WTC11 (cell line): ENCODE results near the gene SEMA7A. TPM values are rescaled to one million over a fixed set of nuclear protein-coding genes. Genes with fewer than 3 reads are reported as not detected.

Experiments used
- ATAC-seq: fragments of 200-7000 bp; cut with Tn5 transposase; 2 replicates; pipeline ENCODE4 v1.10.0; 2021; ENCODE audit warnings: mild to moderate bottlenecking, moderate library complexity
- CTCF ChIA-PET: fragments of 300-600 bp; sonication (Branson Sonifier 250); formaldehyde crosslinking; loops from one replicate; lab custom pipeline; 2021; ENCODE audit warnings: antibody characterized with exemption; lab: Charles Lee
- POLR2A ChIA-PET: fragments of 350-600 bp; sonication (Branson Sonifier 250); formaldehyde crosslinking; loops from one replicate; lab custom pipeline; 2021; ENCODE audit warnings: antibody characterized with exemption; lab: Charles Lee
- DNase-seq: peaks from one replicate; pipeline ENCODE4 v3.0.0; 2021; ENCODE audit warnings: low spot score
- H3K27ac Mint-ChIP-seq: 2 replicates; pipeline ENCODE4 v1.8.0; 2021; ENCODE audit warnings: mixed read lengths
- H3K27me3 Mint-ChIP-seq: 2 replicates; pipeline ENCODE4 v1.8.0; 2021; ENCODE audit warnings: low read depth, mild to moderate bottlenecking, moderate library complexity, mixed read lengths
- H3K36me3 Mint-ChIP-seq: 2 replicates; pipeline ENCODE4 v1.8.0; 2021; ENCODE audit warnings: mixed read lengths
- H3K4me1 Mint-ChIP-seq: 2 replicates; pipeline ENCODE4 v1.8.0; 2022; ENCODE audit warnings: mixed read lengths
- H3K4me3 Mint-ChIP-seq: 2 replicates; pipeline ENCODE4 v1.8.0; 2021; ENCODE audit warnings: mild to moderate bottlenecking, moderate library complexity, mixed read lengths
- H3K9me3 Mint-ChIP-seq: 2 replicates; pipeline ENCODE4 v1.8.0; 2021; ENCODE audit warnings: mixed read lengths
- ATF3 ChIP-seq: sonication (generic); formaldehyde crosslinking; conservative IDR thresholded peaks from 2 replicates; pipeline ENCODE4 v1.8.1; 2022; ENCODE audit warnings: mild to moderate bottlenecking, missing genetic modification reagents
- E2F1 ChIP-seq: sonication (generic); formaldehyde crosslinking; IDR thresholded peaks from 2 replicates; pipeline ENCODE4 v1.8.0; 2022; ENCODE audit warnings: mild to moderate bottlenecking, missing genetic modification reagents
- GABPB1 ChIP-seq: sonication (generic); formaldehyde crosslinking; IDR thresholded peaks from 2 replicates; pipeline ENCODE4 v1.8.1; 2023; ENCODE audit warnings: mild to moderate bottlenecking, missing genetic modification reagents
- IRF2 ChIP-seq: sonication (generic); formaldehyde crosslinking; IDR thresholded peaks from 2 replicates; pipeline ENCODE4 v1.8.0; 2022; ENCODE audit warnings: low read depth, missing genetic modification reagents, borderline replicate concordance
- ZMAT4 ChIP-seq: fragments of 250-450 bp; sonication (Bioruptor Pico); IDR thresholded peaks from 2 replicates; pipeline ENCODE4 v1.9.0; 2021; ENCODE audit warnings: mild to moderate bottlenecking
- ZNF138 ChIP-seq: sonication (generic); formaldehyde crosslinking; conservative IDR thresholded peaks from 2 replicates; pipeline ENCODE4 v1.8.1; 2022; ENCODE audit warnings: mild to moderate bottlenecking, moderate library complexity, missing genetic modification reagents
- ZNF532 ChIP-seq: fragments of 250-450 bp; sonication (Bioruptor Pico); IDR thresholded peaks from 2 replicates; pipeline ENCODE4 v1.9.0; 2021; ENCODE audit warnings: mild to moderate bottlenecking, borderline replicate concordance
- ZSCAN18 ChIP-seq: fragments of 250-450 bp; sonication (Bioruptor Pico); IDR thresholded peaks from 2 replicates; pipeline ENCODE4 v2.1.2; 2022; ENCODE audit warnings: mild to moderate bottlenecking, moderate library complexity
- total RNA-seq: library from RNA; stranded (reverse); gene quantifications from 3 replicates; pipeline ENCODE4 v1.2.3, GENCODE V29; 2021

SEMA7A gene
- total RNA-seq, 1 experiment from 2014 or later: 17.9 TPM

GRCh38 chr15:74445816-74446763 lies 12.3 kb upstream of the SEMA7A start:
- no peaks in the 10 kb centered on the region for H3K27me3 Mint-ChIP-seq
- ChIA-PET CTCF (interaction anchor here (1.9 kb wide), 1 partner anchor 37 kb away, joined by 5 read pairs; no protein-coding TSS in a partner anchor), POLR2A (no interaction called here)
- no peak overlapping the region for H3K4me3 Mint-ChIP-seq
- DNase-seq (no peak), ATAC-seq (no peak)
- no peak for TF ChIP-seq E2F1 (CRISPR knock-in tag)
- no peak for TF ChIP-seq IRF2 (CRISPR knock-in tag)
- peaks cover 22% of the 10 kb centered on the region for H3K36me3 Mint-ChIP-seq
- H3K9me3 Mint-ChIP-seq: no peaks in the 10 kb centered on the region
- H3K4me1 Mint-ChIP-seq: peaks cover 15% of the 10 kb centered on the region
- no peak overlapping the region for H3K27ac Mint-ChIP-seq

- H3K9me3 Mint-ChIP-seq: no peaks in the 10 kb centered on the region
- no peak for ATAC-seq
- TF ChIP-seq ZNF138 (CRISPR knock-in tag) (no peak), ZMAT4 (CRISPR knock-in tag) (no peak), ZNF532 (no peak), ZSCAN18 (no peak)
- no peak overlapping the region for H3K27ac Mint-ChIP-seq
- peaks cover 15% of the 10 kb centered on the region for H3K4me1 Mint-ChIP-seq
- DNase-seq: no peak
- peaks cover 14% of the 10 kb centered on the region for H3K36me3 Mint-ChIP-seq
- no peak overlapping the region for H3K4me3 Mint-ChIP-seq
- POLR2A ChIA-PET: interaction anchor here (1.1 kb wide), 1 partner anchor 18 kb away, joined by 3 read pairs; no protein-coding TSS in a partner anchor
- no peaks in the 10 kb centered on the region for H3K27me3 Mint-ChIP-seq
- CTCF ChIA-PET: interaction anchor here (3.5 to 11.8 kb wide), 2 partner anchors 59 to 62 kb away, joined by 21 to 136 read pairs; no protein-coding TSS in a partner anchor
Observed at GRCh38 chr15:74444106-74445062, 10.6 kb upstream of the SEMA7A start.

GRCh38 chr15:74443100-74443909 lies 9.5 kb upstream of the SEMA7A start:
- ChIA-PET CTCF (interaction anchor here (0.6 to 11.8 kb wide), 10 partner anchors 18 to 471 kb away, joined by 3 to 136 read pairs (median 6); partner anchors contain the start of gene UBL7), POLR2A (interaction anchor here (0.7 to 1.1 kb wide), 2 partner anchors 18 to 61 kb away, joined by 3 to 4 read pairs; partner anchors contain the start of gene UBL7)
- H3K4me1 Mint-ChIP-seq: peaks cover 18% of the 10 kb centered on the region
- DNase-seq: no peak
- H3K27ac Mint-ChIP-seq: peak overlapping the region; percentile 15
- no peaks in the 10 kb centered on the region for H3K27me3 Mint-ChIP-seq
- H3K4me3 Mint-ChIP-seq: no peak overlapping the region
- peak; percentile 41; the same call in 1 of the 2 replicates for TF ChIP-seq GABPB1 (CRISPR knock-in tag)
- no peak for TF ChIP-seq ATF3 (CRISPR knock-in tag)
- ATAC-seq: no peak
- H3K9me3 Mint-ChIP-seq: no peaks in the 10 kb centered on the region
- peaks cover 8% of the 10 kb centered on the region for H3K36me3 Mint-ChIP-seq
